ENCODE measurements around the gene TBC1D7.

Gene TBC1D7

DNA sequence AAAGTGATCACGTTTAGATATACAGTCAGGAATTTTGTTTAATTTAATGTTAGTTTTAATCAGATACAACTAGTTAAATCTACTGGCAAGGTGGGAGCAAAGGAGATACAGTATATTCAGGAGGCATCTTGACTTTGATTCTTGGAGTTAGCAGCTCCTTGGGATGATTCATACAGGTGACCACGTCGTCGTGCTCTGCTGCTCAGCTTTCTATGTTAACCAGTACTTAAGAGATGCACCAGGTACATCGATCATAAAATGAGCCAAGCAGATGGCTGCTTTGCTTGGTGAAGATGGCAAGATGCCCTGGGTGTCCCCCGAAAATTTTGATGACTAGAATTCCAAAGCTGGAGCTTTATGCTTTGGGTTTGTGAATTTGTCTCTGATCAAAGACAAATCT lies 64.7 kb downstream of the TBC1D7 start:
- DNase-seq = no peak

GRCh38 chr6:13262302-13263230 lies 65.8 kb downstream of the TBC1D7 start:
- DNase-seq = no peak

- peak; percentile 27 for DNase-seq
Observed at GRCh38 chr6:13261464-13261994, 66.8 kb downstream of the TBC1D7 start.

DNA sequence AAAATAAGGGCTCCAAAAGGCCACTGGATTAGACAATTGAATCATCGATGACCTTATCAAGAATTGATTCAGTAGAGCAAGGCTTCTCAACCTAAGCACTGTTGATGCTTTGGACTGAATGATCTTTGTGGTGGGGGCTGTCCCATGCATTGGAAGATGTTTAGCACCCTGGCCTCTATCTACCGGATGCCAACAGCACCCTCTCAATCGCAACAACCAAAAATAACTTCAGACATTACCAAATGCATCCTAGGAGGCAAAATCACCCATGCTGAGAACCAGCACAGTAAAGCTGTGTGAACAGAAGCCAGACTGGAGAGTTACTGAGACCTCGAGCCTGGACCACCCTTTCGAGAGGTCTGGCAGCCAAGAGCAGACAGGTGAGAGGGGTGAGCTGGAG lies 67.5 kb downstream of the TBC1D7 start:
- DNase-seq = no peak

GRCh38 chr6:13260101-13260598 lies 68.2 kb downstream of the TBC1D7 start:
- no peak for DNase-seq

DNA sequence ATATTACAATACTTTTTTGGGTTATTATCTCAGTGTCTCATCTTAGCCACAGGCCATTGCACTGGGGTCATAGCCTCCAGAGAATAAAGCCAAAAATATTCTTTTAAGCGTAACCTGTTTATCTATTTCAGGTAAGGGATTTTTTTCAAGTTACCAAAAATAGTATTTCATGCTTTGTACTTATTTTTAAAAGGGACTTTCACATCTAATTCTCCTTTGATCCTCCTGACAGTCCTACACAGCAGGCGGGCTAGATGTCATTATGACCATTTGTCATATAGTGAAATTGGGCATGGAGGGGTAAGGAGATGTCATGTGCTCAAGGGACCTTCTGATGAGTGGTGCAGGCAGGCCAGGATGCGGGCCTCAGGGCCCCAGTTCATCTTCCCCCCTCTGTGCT lies 68.9 kb downstream of the TBC1D7 start:
- DNase-seq = no peak

DNA sequence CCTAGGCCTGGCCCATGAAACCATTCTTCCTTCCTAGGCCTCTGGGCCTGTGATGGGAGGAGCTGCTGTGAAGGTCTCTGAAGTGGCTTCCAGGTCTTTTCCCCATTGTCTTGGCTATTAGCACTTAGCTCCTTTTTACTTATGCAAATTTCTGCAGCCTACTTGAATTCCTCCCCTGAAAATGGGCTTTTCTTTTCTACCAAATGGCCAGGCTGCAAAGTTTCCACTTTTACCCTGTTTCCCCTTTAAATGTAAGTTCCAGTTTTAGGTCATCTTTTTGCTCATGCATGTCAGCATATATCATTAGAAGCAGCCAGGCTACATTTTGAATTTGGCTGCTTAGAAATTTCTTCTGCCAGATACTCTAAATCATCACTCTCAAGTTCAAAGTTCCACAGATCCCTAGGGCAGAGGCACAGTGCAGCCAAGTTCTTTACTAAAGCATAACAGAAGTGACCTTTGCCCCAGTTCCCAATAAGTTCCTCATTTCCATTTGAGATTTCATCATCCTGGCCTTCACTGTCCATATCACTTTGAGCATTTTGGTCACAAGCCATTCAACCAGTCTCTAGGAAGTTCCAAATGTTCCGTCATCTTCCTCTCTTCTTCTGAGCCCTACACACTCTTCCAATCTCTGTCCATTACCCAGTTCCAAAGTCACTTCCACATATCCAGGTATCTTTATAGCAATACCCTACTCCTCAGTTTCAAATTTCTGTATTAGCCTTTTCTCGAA lies 71.9 kb downstream of the TBC1D7 start:
- peak; percentile 89 for DNase-seq
